IMR-90 (cell line): ENCODE data around the gene MARVELD3. TPM values are rescaled to one million over a fixed set of nuclear protein-coding genes. Genes with fewer than 3 reads are reported as not detected.

Source experiments
- ATAC-seq: fragments of 200-7000 bp; cut with Tn5 transposase; 2 replicates; pipeline ENCODE4 v1.9.1; 2020; ENCODE audit warnings: low read depth, mild to moderate bottlenecking, moderate library complexity
- BruUV-seq: library from RNA; stranded (reverse); fragments of 400-500 nt; replicated peaks from 2 replicates; lab custom pipeline; 2021; lab: Mats Ljungman, UMichigan
- CTCF ChIA-PET: fragments of 300-600 bp; formaldehyde crosslinking; extraction: SDS; loops from one replicate; lab custom pipeline; 2021; ENCODE audit warnings: antibody characterized with exemption; lab: Yijun Ruan, JAX
- POLR2A ChIA-PET: fragments of 300-600 bp; sonication (Branson Sonifier 250); formaldehyde crosslinking; loops from one replicate; lab custom pipeline; 2022; ENCODE audit warnings: antibody characterized with exemption; ENCODE audit not compliant: unreplicated experiment; lab: Charles Lee
- DNase-seq: peaks from one replicate; pipeline ENCODE4 v3.0.0; 2013
- H2AFZ ChIP-seq: replicated peaks from 2 replicates; pipeline ENCODE3; 2013; ENCODE audit warnings: low read length, mild to moderate bottlenecking; ENCODE audit not compliant: poor library complexity
- H2AK5ac ChIP-seq: 2 replicates; pipeline ENCODE4 v1.6.1; 2013; ENCODE audit warnings: low read depth, low read length, inconsistent platforms
- H2AK9ac ChIP-seq: replicated peaks from 2 replicates; pipeline ENCODE3; 2013; ENCODE audit warnings: mild to moderate bottlenecking, low read depth, low read length, moderate library complexity; ENCODE audit not compliant: poor library complexity
- H2BK120ac ChIP-seq: 2 replicates; pipeline ENCODE4 v1.6.1; 2013; ENCODE audit warnings: low read depth, low read length, inconsistent platforms
- H2BK15ac ChIP-seq: 3 replicates; pipeline ENCODE4 v1.6.1; 2013; ENCODE audit warnings: low read depth, low read length, inconsistent platforms
- H2BK20ac ChIP-seq: 2 replicates; pipeline ENCODE4 v1.6.1; 2013; ENCODE audit warnings: low read depth, mild to moderate bottlenecking, inconsistent platforms, low read length, moderate library complexity
- H2BK5ac ChIP-seq: 2 replicates; pipeline ENCODE4 v1.6.1; 2013; ENCODE audit warnings: mild to moderate bottlenecking, low read depth, low read length, inconsistent platforms; ENCODE audit not compliant: poor library complexity, severe bottlenecking
- H3K14ac ChIP-seq: replicated peaks from 2 replicates; pipeline ENCODE4 v1.6.1; 2013; ENCODE audit warnings: low read depth, low read length, inconsistent platforms
- H3K18ac ChIP-seq: 2 replicates; pipeline ENCODE4 v1.6.1; 2013; ENCODE audit warnings: low read depth, low read length, control low read depth
- H3K23ac ChIP-seq: 2 replicates; pipeline ENCODE4 v1.6.1; 2013; ENCODE audit warnings: low read depth, low read length, inconsistent platforms
- H3K27ac ChIP-seq: 2 replicates; pipeline ENCODE4 v1.5.1; 2013; ENCODE audit warnings: mild to moderate bottlenecking, control low read depth, low read length; ENCODE audit not compliant: insufficient read depth
- H3K27me3 ChIP-seq: 2 replicates; pipeline ENCODE4 v1.6.1; 2013; ENCODE audit warnings: low read length; ENCODE audit not compliant: control insufficient read depth, insufficient read depth
- H3K36me3 ChIP-seq: 2 replicates; pipeline ENCODE4 v1.6.1; 2013; ENCODE audit warnings: low read length, mixed read lengths; ENCODE audit not compliant: control insufficient read depth, insufficient read depth
- H3K4ac ChIP-seq: 2 replicates; pipeline ENCODE4 v1.6.1; 2013; ENCODE audit warnings: low read depth, low read length, inconsistent platforms
- H3K4me1 ChIP-seq: 2 replicates; pipeline ENCODE4 v1.6.1; 2013; ENCODE audit warnings: low read length, mixed read lengths; ENCODE audit not compliant: control insufficient read depth, insufficient read depth
- H3K4me2 ChIP-seq: 2 replicates; pipeline ENCODE4 v1.6.1; 2013; ENCODE audit warnings: low read depth, mild to moderate bottlenecking, control low read depth, low read length, moderate library complexity
- H3K4me3 ChIP-seq: 2 replicates; pipeline ENCODE4 v1.5.1; 2013; ENCODE audit warnings: low read depth, mild to moderate bottlenecking, control low read depth, low read length, moderate library complexity; ENCODE audit not compliant: insufficient read depth
- H3K56ac ChIP-seq: 2 replicates; pipeline ENCODE4 v1.6.1; 2013; ENCODE audit warnings: low read length, inconsistent platforms; ENCODE audit not compliant: insufficient read depth; ENCODE audit errors: extremely low read depth
- H3K79me1 ChIP-seq, 2 experiments: 2 replicates each; pipeline ENCODE4 v1.6.1; 2013; ENCODE audit warnings: low read length in 2 of 2, inconsistent platforms in 1 of 2, low read depth in 1 of 2
- H3K9ac ChIP-seq: 2 replicates; pipeline ENCODE4 v1.6.1; 2013; ENCODE audit warnings: low read depth, low read length, control low read depth
- H3K9me1 ChIP-seq: 2 replicates; pipeline ENCODE4 v1.6.1; 2013; ENCODE audit warnings: low read length, inconsistent platforms; ENCODE audit not compliant: insufficient read depth
- H3K9me3 ChIP-seq: 2 replicates; pipeline ENCODE4 v1.6.1; 2013; ENCODE audit warnings: low read length; ENCODE audit not compliant: control insufficient read depth, insufficient read depth
- H4K20me1 ChIP-seq: 2 replicates; pipeline ENCODE4 v1.6.1; 2013; ENCODE audit warnings: low read length, inconsistent platforms; ENCODE audit not compliant: insufficient read depth
- H4K5ac ChIP-seq: 2 replicates; pipeline ENCODE4 v1.6.1; 2013; ENCODE audit warnings: mild to moderate bottlenecking, low read depth, low read length, control low read depth
- H4K8ac ChIP-seq, 2 experiments: 2 replicates each; pipeline ENCODE4 v1.6.1; 2013; ENCODE audit warnings: low read depth in 2 of 2, low read length in 2 of 2, control low read depth in 1 of 2, inconsistent platforms in 1 of 2
- H4K91ac ChIP-seq: 2 replicates; pipeline ENCODE4 v1.6.1; 2013; ENCODE audit warnings: low read depth, low read length, inconsistent platforms; ENCODE audit not compliant: insufficient read depth
- BHLHE40 ChIP-seq: fragments of 150-350 bp; IDR thresholded peaks from 2 replicates; pipeline ENCODE4 v1.6.1; 2016; ENCODE audit warnings: mild to moderate bottlenecking, low read depth, low read length
- MAFK ChIP-seq: IDR thresholded peaks from 2 replicates; pipeline ENCODE4 v1.6.1; 2012; ENCODE audit warnings: low read depth, low read length, improper control_type of control experiment
- MAZ ChIP-seq: IDR thresholded peaks from 2 replicates; pipeline ENCODE4 v1.6.1; 2012; ENCODE audit warnings: low read depth, mild to moderate bottlenecking, low read length, improper control_type of control experiment, moderate library complexity, borderline replicate concordance
- MXI1 ChIP-seq: IDR thresholded peaks from 2 replicates; pipeline ENCODE4 v1.6.1; 2012; ENCODE audit warnings: low read depth, mild to moderate bottlenecking, low read length, moderate library complexity, borderline replicate concordance
- WGBS, 2 experiments: methylation state at CpG; one replicate each; pipeline versions ENCODE4 v1.1.5 to v1.1.7; 2013; ENCODE audit warnings: missing lambda C conversion rate in 2 of 2; ENCODE audit not compliant: insufficient read length in 1 of 2; ENCODE audit errors: extremely low coverage in 2 of 2; 5-methylcytosine and 5-hydroxymethylcytosine counted together
- dilution Hi-C: fragments of 300-500 bp; cut with HindIII; formaldehyde crosslinking; loops from one replicate; pipeline ENCODE4 v1.14.3; 2018; ENCODE audit warnings: low sequenced_read_pairs; ENCODE audit not compliant: unreplicated experiment
- in situ Hi-C: fragments of 300-500 bp; cut with MboI; formaldehyde crosslinking; loops from 3 replicates; pipeline ENCODE4 v1.14.3; 2019; ENCODE audit warnings: low sequenced_read_pairs, inconsistent platforms, mixed read lengths
- intact Hi-C: fragments of 100-400 bp; cut with micrococcal nuclease; formaldehyde crosslinking; loops from 2 replicates; pipeline ENCODE4 v1.10.0; 2022
- polyA plus RNA-seq, 3 experiments: library from polyadenylated mRNA; depleted of rRNA; stranded (reverse); fragments of >200 nt; gene quantifications; 2 replicates each; pipeline ENCODE4 v1.2.3, GENCODE V29; 2012; ENCODE audit warnings: low replicate concordance in 1 of 3
- total RNA-seq: library from RNA; depleted of rRNA; stranded (reverse); fragments of >200 nt; gene quantifications from 2 replicates; pipeline ENCODE4 v1.2.3, GENCODE V29; 2012

Gene MARVELD3
- total and polyA plus RNA-seq, 2 of the 4 experiments (the other 2 are of a cell fraction) = not detected

DNA sequence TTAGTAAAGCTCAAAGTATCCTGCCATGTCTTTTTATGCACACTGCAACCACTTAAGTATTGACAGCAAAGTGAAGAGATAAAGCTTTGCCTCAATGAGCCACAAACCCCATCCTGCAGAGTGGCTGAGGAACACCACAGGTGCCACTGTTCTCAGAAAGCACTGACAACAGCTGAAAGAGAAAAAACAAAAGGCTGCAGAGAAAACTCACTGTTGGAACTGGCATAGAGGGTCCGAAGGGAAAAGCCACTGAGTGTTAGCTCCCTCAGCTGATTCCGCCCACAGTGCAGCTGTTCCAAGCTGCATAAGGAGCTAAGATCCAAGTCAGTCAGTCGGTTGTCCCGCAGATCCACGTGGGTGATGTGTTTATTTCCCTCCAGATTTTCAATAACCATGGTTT lies 50.3 kb downstream of the MARVELD3 start:
- dilution Hi-C loops (no loop called here), intact Hi-C loops (no loop called here), in situ Hi-C loops (no loop called here)
- H3K79me1 ChIP-seq = peaks cover 6% of the 10 kb centered on the region in 2 experiments; a peak in 3 of 4 replicates
- no peaks in the 10 kb centered on the region for H3K27me3 ChIP-seq
- H3K56ac ChIP-seq = no peak overlapping the region
- ATAC-seq (no peak), DNase-seq (no peak)
- H4K20me1 ChIP-seq = 0 out of 2 replicates have a peak, but pooled peaks cover 4% of the 10 kb centered on the region
- no peak overlapping the region for H4K5ac ChIP-seq
- TF ChIP-seq MXI1 (no peak), MAFK (no peak), MAZ (no peak), BHLHE40 (no peak)
- H3K18ac ChIP-seq = no peak overlapping the region
- H3K9me3 ChIP-seq = no peaks in the 10 kb centered on the region
- H3K4ac ChIP-seq = no peak overlapping the region
- H2AK5ac ChIP-seq = no peak overlapping the region
- no peak overlapping the region for H4K91ac ChIP-seq
- no peak overlapping the region for H4K8ac ChIP-seq
- H2AK9ac ChIP-seq = no peak overlapping the region
- peaks cover 5% of the 10 kb centered on the region for H3K4me1 ChIP-seq
- H3K14ac ChIP-seq = no peak overlapping the region
- BruUV-seq = no TSS peak
- H3K9me1 ChIP-seq = 0 out of 2 replicates have a peak, but pooled peaks cover 5% of the 10 kb centered on the region
- POLR2A ChIA-PET = no interaction called here
- no peak overlapping the region for H3K23ac ChIP-seq
- CTCF ChIA-PET = interaction anchor here (0.7 to 1.0 kb wide), 2 partner anchors 19 to 41 kb away, joined by 3 read pairs; no protein-coding TSS in a partner anchor
- H3K4me3 ChIP-seq = no peak overlapping the region
- H2AFZ ChIP-seq = no peak overlapping the region
- no peak overlapping the region for H3K4me2 ChIP-seq
- no peak overlapping the region for H3K27ac ChIP-seq
- 100% methylated on average over 1 of the region's 5 CpGs; no CpG with 5 or more reads in 1 of the 2 experiments for WGBS, 2 experiments
- no peak overlapping the region for H2BK15ac ChIP-seq
- no peak overlapping the region for H2BK20ac ChIP-seq
- no peak overlapping the region for H3K9ac ChIP-seq
- H2BK5ac ChIP-seq = no peak overlapping the region
- peaks cover 11% of the 10 kb centered on the region for H3K36me3 ChIP-seq
- no peak overlapping the region for H2BK120ac ChIP-seq
